GM23338 (cell line): Measurements from ENCODE around the gene SYPL2.

ENCODE experiments used
- CREB1 ChIP-seq: fragments of 250-450 bp; sonication (Bioruptor Pico); IDR thresholded peaks from 2 replicates; pipeline ENCODE4 v1.5.0; 2020; ENCODE audit warnings: low read depth, mild to moderate bottlenecking, moderate library complexity
- CTCF ChIP-seq, 2 experiments: fragments of 200-600 bp in 1 of 2; sonication (generic) in 1 of 2; conservative IDR thresholded peaks; 2 replicates each; pipeline versions ENCODE4 v1.5.1 to v1.6.1; 2016 to 2017; ENCODE audit warnings: antibody characterized with exemption in 2 of 2, low read depth in 2 of 2, mild to moderate bottlenecking in 2 of 2, moderate library complexity in 1 of 2
- ETS1 ChIP-seq: IDR thresholded peaks from 2 replicates; pipeline ENCODE4 v1.6.1; 2016; ENCODE audit warnings: antibody characterized with exemption
- EZH2 ChIP-seq: fragments of 200-600 bp; sonication (generic); IDR thresholded peaks from one replicate; pipeline ENCODE4 v1.8.0; 2017; ENCODE audit warnings: antibody characterized with exemption, mild to moderate bottlenecking, low read depth; ENCODE audit not compliant: unreplicated experiment
- POLR2AphosphoS5 ChIP-seq: IDR thresholded peaks from 2 replicates; pipeline ENCODE4 v1.6.1; 2016; ENCODE audit warnings: antibody characterized with exemption, low read depth
- ZNF331 ChIP-seq: fragments of 250-450 bp; sonication (Bioruptor Pico); IDR thresholded peaks from 2 replicates; pipeline ENCODE4 v1.5.0; 2020; ENCODE audit warnings: low read depth, mild to moderate bottlenecking, moderate library complexity

DNA sequence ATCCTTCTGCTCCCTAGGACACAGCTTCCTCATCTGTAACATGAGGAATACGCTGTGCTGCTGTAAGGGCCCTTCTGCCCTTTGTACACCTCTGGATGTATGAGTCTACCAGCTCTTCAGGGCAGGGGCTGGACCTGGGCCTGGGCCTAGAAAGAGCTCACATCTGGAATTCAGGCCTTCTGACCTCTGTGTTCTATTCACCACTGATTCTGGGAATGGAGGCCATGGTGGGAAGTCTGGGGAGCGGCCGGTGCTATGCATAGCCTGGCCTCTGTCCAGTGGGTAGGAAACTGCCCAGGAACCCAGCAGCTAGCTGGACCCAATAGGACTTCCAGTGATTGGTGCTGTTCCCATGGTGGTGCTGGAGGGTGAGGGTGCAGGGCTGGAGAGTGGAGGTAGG lies 62.4 kb downstream of the SYPL2 start:
- TF ChIP-seq ZNF331 (CRISPR knock-in tag): no peak
- no peak for TF ChIP-seq CTCF (conservative IDR thresholded peaks at IDR 0.05; ENCODE audit: low read depth in 2 of 2)
- no peak for TF ChIP-seq EZH2
- TF ChIP-seq POLR2AphosphoS5: no peak
- no peak for TF ChIP-seq ETS1
- TF ChIP-seq CREB1: no peak
